Measurements from ENCODE around the gene AATK.

The AATK gene

GRCh38 chr17:81167638-81168037 is 1.6 kb upstream of the AATK start:
- no peak overlapping the region for H3K4me3 ChIP-seq (ENCODE audit: low read depth, low read length)
- DNase-seq (ENCODE audit: low read depth): no peak
- TF ChIP-seq CTCF (IDR thresholded peaks at IDR 0.05; ENCODE audit: insufficient read depth, low read depth, low read length, missing control alignments): no peak

- no peak for DNase-seq (ENCODE audit: low read depth)
- no peak overlapping the region for H3K4me3 ChIP-seq (ENCODE audit: low read depth, low read length)
- no peak for TF ChIP-seq CTCF (IDR thresholded peaks at IDR 0.05; ENCODE audit: insufficient read depth, low read depth, low read length, missing control alignments)
Observed at GRCh38 chr17:81167194-81167524, 1.1 kb upstream of the AATK start.

GRCh38 chr17:81165246-81166032 is 582 bp downstream of the AATK start, which contains the start of gene PVALEF:
TSS of gene PVALEF (plus strand) at chr17:81165507. CDS start at chr17:81181227, 15,720 bp downstream.
- DNase-seq (ENCODE audit: low read depth): no peak
- TF ChIP-seq CTCF (IDR thresholded peaks at IDR 0.05; ENCODE audit: insufficient read depth, low read depth, low read length, missing control alignments): no peak
- no peak within 1 kb of the TSS for H3K4me3 ChIP-seq (ENCODE audit: low read depth, low read length)

GRCh38 chr17:81164371-81165245 is 1.4 kb downstream of the AATK start:
- H3K4me3 ChIP-seq (ENCODE audit: low read depth, low read length): no peak overlapping the region
- DNase-seq (ENCODE audit: low read depth): no peak
- TF ChIP-seq CTCF (IDR thresholded peaks at IDR 0.05; ENCODE audit: insufficient read depth, low read depth, low read length, missing control alignments): no peak

GRCh38 chr17:81163703-81164370 is 2.2 kb downstream of the AATK start:
- no peak for DNase-seq (ENCODE audit: low read depth)
- H3K4me3 ChIP-seq (ENCODE audit: low read depth, low read length): no peak overlapping the region
- TF ChIP-seq CTCF (IDR thresholded peaks at IDR 0.05; ENCODE audit: insufficient read depth, low read depth, low read length, missing control alignments): no peak

GRCh38 chr17:81163051-81163695 is 2.8 kb downstream of the AATK start:
- DNase-seq (ENCODE audit: low read depth): no peak
- no peak overlapping the region for H3K4me3 ChIP-seq (ENCODE audit: low read depth, low read length)
- no peak for TF ChIP-seq CTCF (IDR thresholded peaks at IDR 0.05; ENCODE audit: insufficient read depth, low read depth, low read length, missing control alignments)
